Measurements from ENCODE around the gene PLEKHA8.

Gene PLEKHA8

DNA sequence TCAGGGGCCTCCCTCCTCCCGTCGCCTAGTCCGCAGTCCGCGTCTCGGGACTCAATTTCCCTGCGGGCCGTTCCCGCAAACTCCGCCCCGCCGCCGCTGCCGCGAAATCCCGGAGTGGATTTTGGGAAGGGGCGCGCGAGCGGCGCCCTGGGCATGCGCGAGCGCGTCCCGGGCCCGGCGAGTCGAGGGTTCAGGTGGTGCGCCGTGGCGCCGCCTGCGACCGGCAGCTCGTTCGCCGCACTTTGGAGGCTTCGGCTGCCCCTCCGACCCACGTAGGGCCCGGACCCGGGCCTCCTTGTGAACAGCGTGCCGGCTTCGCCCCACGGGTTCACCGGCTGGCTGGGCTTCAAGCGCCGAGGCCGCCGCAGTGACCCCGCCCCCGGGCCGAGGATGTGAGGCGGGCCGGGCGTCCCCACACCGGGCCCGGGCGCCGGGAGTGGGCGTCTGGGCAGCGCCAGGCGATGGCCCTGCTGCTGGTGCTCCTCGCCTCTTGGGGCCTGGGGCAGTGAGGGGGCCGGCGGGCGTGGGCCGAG lies at the start of gene PLEKHA8:
PLEKHA8 (plus strand) TSS at position 197 of the 533 bp plus-strand sequence. CDS start 351 bp downstream, outside the sequence.
- peak; percentile 92 for DNase-seq (ENCODE audit: low spot score)

DNA sequence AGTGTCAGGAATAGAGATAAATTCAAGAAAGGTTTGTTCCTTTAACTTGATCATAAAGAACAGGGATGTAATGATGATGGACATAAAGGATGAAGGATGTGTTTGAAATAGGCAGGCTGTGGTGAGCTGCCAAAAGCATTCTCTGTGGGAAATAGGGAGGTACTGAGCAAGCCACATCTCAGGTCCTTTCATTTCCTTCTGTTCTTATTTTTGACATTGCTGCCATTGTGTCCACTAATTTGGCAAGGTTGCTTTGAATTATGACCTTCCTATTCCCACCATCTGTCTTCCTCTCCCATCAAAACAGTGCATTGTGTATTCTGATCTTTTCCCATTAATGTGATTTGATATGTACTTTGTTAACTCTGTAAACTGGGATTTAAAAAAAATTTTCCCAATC lies 48.1 kb upstream of the PLEKHA8 start:
- no peak for DNase-seq (ENCODE audit: low spot score)

DNA sequence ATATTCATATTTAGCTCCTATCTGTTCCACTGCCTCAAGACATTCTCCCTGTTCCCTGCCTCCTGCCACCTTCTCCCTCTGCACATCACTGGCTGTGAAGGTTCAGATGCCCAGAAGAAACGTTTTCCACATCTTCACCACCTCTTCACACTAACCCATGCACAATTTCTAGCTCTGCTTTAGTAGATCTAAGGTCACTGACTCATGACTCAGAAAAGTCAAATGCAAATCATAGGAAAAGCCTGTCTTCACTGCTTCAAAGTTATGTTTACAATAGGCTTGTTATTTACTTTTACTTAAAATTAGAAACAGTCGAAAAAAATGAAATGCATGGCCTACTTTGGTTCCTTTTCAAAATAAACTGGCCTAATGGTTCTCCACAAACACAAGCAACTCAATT lies 41.1 kb upstream of the PLEKHA8 start:
- DNase-seq (ENCODE audit: low spot score), result no peak

DNA sequence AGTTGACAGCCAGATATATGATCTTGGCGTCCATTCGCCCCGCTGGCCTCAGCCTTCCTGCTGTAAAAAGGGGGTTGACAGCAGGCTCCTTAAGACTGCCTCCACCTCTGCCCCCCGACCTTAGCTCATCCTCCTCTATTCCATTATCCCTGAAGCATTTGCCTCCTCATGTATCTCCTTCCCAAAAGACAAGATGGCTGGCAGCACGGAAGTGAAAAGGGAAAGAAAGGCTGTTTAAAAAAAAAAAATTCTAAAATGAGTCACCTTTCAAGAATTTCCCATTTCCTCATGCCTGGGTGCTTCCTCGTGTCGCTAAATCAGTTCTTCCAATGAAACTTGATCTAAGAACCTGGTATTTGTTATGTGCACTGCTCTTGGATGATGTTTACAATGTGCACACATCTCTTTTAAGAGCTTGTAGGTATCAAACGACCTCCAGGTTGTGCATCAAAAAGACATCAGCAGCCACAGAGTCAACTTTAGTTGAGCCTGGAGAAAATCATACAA lies 40.3 kb upstream of the PLEKHA8 start:
- DNase-seq (ENCODE audit: low spot score), result no peak

- DNase-seq (ENCODE audit: low spot score), result peak; percentile 64
Observed at GRCh38 chr7:29988424-29989256, 39.6 kb upstream of the PLEKHA8 start.

DNA sequence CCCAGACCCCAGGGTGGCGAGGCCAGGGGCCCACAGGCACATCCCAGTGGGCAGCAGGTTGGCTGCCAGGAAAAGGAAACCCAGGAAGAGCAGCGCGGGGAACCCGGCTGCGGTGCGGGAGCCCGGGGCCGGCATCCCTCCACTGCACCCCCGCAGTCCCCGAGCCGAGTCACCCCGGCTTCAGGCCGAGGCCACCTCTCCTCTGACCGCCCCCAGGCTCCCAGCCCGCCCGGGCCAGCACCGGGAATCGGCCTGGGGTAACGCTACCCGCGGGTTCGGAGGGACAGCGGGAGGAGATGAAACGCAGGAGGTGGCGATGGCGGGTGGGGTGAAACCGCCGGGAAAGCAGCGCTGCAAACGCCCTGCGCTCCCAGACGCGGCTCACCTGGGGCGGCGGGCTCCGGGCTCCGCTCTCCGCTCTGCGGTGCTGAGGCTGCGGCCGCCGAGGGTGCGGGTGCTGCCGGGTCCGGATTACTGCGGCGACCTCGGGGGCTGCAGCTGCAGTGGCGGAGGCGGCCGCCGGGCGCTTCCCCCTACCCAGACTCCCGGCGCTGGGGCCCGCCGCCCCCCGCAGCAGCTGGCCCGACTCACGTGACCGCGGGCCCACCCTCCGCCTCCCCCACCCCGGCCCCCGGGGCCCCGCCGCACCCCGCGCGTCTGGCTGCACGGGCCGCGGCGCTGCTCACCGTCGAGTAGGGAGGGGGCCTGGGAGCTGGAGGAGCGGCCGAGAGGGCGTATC lies 38.8 kb upstream of the PLEKHA8 start, which contains the start of gene SCRN1:
SCRN1 (minus strand) TSS at position 545 of the 739 bp plus-strand sequence. CDS start 20,734 bp downstream, outside the sequence.
- DNase-seq (ENCODE audit: low spot score), result peak; percentile 53

- no peak for DNase-seq (ENCODE audit: low spot score)
Observed at GRCh38 chr7:29990931-29991330, 37.3 kb upstream of the PLEKHA8 start.

GRCh38 chr7:29991937-29992336 lies 36.3 kb upstream of the PLEKHA8 start:
- DNase-seq (ENCODE audit: low spot score), result no peak

- no peak for DNase-seq (ENCODE audit: low spot score)
Observed at GRCh38 chr7:29993140-29993539, 35.1 kb upstream of the PLEKHA8 start.

DNA sequence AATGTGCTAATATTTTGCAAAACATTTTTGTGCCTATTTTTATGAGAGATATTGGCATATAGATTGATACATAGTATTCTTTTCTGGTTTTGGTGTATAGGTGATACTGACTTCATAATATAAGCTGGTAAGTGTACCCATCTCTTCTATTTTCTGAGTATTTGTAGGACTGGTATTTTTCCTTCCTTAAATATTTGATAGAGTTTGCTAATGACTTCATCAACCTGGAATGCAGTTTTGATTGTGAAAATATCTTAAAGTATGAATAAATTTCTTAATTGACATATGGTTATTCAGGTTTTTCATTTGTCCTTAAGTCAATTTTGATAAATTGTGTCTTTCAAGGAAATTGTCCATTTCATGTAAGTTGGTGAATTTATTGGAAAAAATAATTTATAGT lies 32.6 kb upstream of the PLEKHA8 start:
- no peak for DNase-seq (ENCODE audit: low spot score)

DNA sequence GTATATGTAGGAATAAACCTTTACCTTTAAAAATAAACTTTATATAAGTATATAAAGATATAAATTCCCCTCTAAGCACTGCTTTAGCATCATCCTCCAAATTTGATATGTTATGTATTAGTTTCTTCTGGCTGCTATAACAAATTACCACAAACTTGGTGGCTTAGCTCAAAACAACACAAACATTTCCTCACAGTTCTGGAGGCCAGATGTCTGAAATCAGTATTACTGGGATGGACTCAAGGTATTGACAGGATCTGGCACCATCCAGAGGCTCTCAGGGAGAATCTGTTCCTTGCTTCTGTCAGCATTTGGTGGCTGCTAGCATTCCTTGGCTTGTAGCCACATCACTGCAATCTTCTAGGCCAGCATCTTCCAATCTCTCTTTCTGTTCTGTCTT lies 31.9 kb upstream of the PLEKHA8 start:
- no peak for DNase-seq (ENCODE audit: low spot score)

- no peak for DNase-seq (ENCODE audit: low spot score)
Observed at GRCh38 chr7:29998489-29998888, 29.7 kb upstream of the PLEKHA8 start.

GRCh38 chr7:30001998-30002397 lies 26.2 kb upstream of the PLEKHA8 start:
- DNase-seq (ENCODE audit: low spot score), result no peak

GRCh38 chr7:30003098-30003497 lies 25.1 kb upstream of the PLEKHA8 start:
- no peak for DNase-seq (ENCODE audit: low spot score)

GRCh38 chr7:30005464-30005863 lies 22.7 kb upstream of the PLEKHA8 start:
- DNase-seq (ENCODE audit: low spot score), result no peak

GRCh38 chr7:30010021-30010420 lies 18.2 kb upstream of the PLEKHA8 start:
- no peak for DNase-seq (ENCODE audit: low spot score)

- no peak for DNase-seq (ENCODE audit: low spot score)
Observed at GRCh38 chr7:30012757-30013156, 15.5 kb upstream of the PLEKHA8 start.

- no peak for DNase-seq (ENCODE audit: low spot score)
Observed at GRCh38 chr7:30018451-30018850, 9.8 kb upstream of the PLEKHA8 start.

DNA sequence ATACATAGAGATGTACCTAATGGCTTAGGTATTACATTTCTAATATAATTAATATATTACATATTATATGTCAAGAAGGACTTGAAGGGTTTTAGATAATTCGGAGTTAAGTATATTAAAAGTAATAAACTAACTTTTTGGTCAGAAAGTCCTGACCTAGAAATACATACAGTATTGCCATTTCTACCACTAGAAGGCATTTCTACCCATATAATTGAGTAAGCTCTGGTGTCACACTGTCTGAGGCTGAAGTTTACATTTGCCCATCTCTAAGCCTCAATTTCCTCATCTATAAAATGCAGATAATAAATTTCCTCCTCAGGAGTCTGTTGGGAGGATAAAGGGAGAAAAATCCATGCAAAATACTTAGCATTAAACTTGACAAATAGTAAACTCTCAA lies 8.8 kb upstream of the PLEKHA8 start:
- no peak for DNase-seq (ENCODE audit: low spot score)

- DNase-seq (ENCODE audit: low spot score), result no peak
Observed at GRCh38 chr7:30019960-30020359, 8.3 kb upstream of the PLEKHA8 start.

- DNase-seq (ENCODE audit: low spot score), result no peak
Observed at GRCh38 chr7:30020535-30020934, 7.7 kb upstream of the PLEKHA8 start.

DNA sequence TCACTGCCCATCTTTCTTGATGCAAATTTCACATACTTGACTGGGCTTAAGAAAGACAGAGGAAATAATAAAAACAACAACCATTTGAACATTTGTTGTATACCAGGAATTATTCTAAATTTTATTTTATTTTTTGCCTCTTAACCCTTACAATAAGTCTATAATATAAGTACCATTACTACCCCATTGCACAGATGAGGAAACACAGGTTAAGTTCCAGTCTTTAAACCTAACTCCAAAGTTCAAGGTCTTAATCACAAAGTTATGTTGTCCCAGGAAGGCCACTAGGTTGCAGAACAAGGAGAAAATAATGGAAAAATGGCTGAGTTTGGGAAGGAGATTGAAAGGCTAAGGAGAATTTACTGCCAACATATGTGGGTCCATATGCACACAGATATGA lies 5.2 kb upstream of the PLEKHA8 start:
- no peak for DNase-seq (ENCODE audit: low spot score)

- no peak for DNase-seq (ENCODE audit: low spot score)
Observed at GRCh38 chr7:30023524-30023923, 4.7 kb upstream of the PLEKHA8 start.
